Progenitor cell of endocrine pancreas (in vitro differentiated cells): ENCODE results near the gene CNTNAP2. TPM values are rescaled to one million over a fixed set of nuclear protein-coding genes. Genes with fewer than 3 reads are reported as not detected.

Experiments used
- DNase-seq: peaks from one replicate; pipeline ENCODE4 v3.0.0; 2021; ENCODE audit warnings: low spot score; ENCODE audit not compliant: unreplicated experiment
- H3K27ac Mint-ChIP-seq: 2 replicates; pipeline ENCODE4 v1.8.0; 2021; ENCODE audit warnings: mild to moderate bottlenecking, moderate library complexity, mixed read lengths
- H3K27me3 Mint-ChIP-seq: 2 replicates; pipeline ENCODE4 v1.8.0; 2021; ENCODE audit warnings: mixed read lengths
- H3K36me3 Mint-ChIP-seq: 2 replicates; pipeline ENCODE4 v1.8.0; 2022; ENCODE audit warnings: mixed read lengths; ENCODE audit not compliant: insufficient read depth
- H3K4me1 Mint-ChIP-seq: 2 replicates; pipeline ENCODE4 v1.8.0; 2021; ENCODE audit warnings: low read depth, mixed read lengths
- H3K4me3 Mint-ChIP-seq: 2 replicates; pipeline ENCODE4 v1.8.0; 2021; ENCODE audit warnings: low read depth, mild to moderate bottlenecking, moderate library complexity, mixed read lengths
- H3K9me3 Mint-ChIP-seq: 2 replicates; pipeline ENCODE4 v1.8.0; 2021; ENCODE audit warnings: low read depth, mixed read lengths
- CTCF ChIP-seq: fragments of 200-600 bp; sonication (generic); IDR thresholded peaks from one replicate; pipeline ENCODE4 v1.5.0; 2021; ENCODE audit warnings: antibody characterized with exemption, mild to moderate bottlenecking; ENCODE audit not compliant: unreplicated experiment
- total RNA-seq: library from RNA; stranded (reverse); gene quantifications from 2 replicates; pipeline ENCODE4 v1.2.1, GENCODE V29; 2021

CNTNAP2 gene
- total RNA-seq, 1 donor from 2014 or later = 6.5 TPM

- no peak for TF ChIP-seq CTCF
- Mint-ChIP-seq H3K9me3 (no peaks in the 10 kb centered on the region), H3K36me3 (no peaks in the 10 kb centered on the region), H3K4me3 (no peak overlapping the region), H3K4me1 (no peaks in the 10 kb centered on the region), H3K27ac (no peak overlapping the region), H3K27me3 (no peaks in the 10 kb centered on the region)
- DNase-seq = no peak
Observed at GRCh38 chr7:147053746-147054145, 937.1 kb downstream of the CNTNAP2 start.

GRCh38 chr7:147060070-147060469 lies 943.5 kb downstream of the CNTNAP2 start:
- Mint-ChIP-seq H3K27me3 (no peaks in the 10 kb centered on the region), H3K27ac (no peak overlapping the region), H3K9me3 (no peaks in the 10 kb centered on the region), H3K4me3 (no peak overlapping the region), H3K4me1 (no peaks in the 10 kb centered on the region), H3K36me3 (no peaks in the 10 kb centered on the region)
- TF ChIP-seq CTCF = no peak
- DNase-seq = no peak

GRCh38 chr7:147062897-147063296 lies 946.3 kb downstream of the CNTNAP2 start:
- TF ChIP-seq CTCF = no peak

GRCh38 chr7:147068842-147069241 lies 952.2 kb downstream of the CNTNAP2 start:
- H3K4me3 Mint-ChIP-seq = no peak overlapping the region
- no peak overlapping the region for H3K27ac Mint-ChIP-seq
- peaks cover 5% of the 10 kb centered on the region for H3K4me1 Mint-ChIP-seq
- no peak for TF ChIP-seq CTCF
- no peaks in the 10 kb centered on the region for H3K36me3 Mint-ChIP-seq
- H3K9me3 Mint-ChIP-seq = peaks cover 3% of the 10 kb centered on the region
- no peak for DNase-seq
- H3K27me3 Mint-ChIP-seq = no peaks in the 10 kb centered on the region

More at GRCh38 chr7:147062897-147063296, 946.3 kb downstream of the CNTNAP2 start:
- no peaks in the 10 kb centered on the region for H3K27me3 Mint-ChIP-seq
- DNase-seq = no peak
- no peaks in the 10 kb centered on the region for H3K9me3 Mint-ChIP-seq
- H3K36me3 Mint-ChIP-seq = no peaks in the 10 kb centered on the region
- no peak overlapping the region for H3K4me3 Mint-ChIP-seq
- no peaks in the 10 kb centered on the region for H3K4me1 Mint-ChIP-seq
- no peak overlapping the region for H3K27ac Mint-ChIP-seq

- H3K27ac Mint-ChIP-seq = no peak overlapping the region
- peaks cover 5% of the 10 kb centered on the region for H3K4me1 Mint-ChIP-seq
- H3K4me3 Mint-ChIP-seq = no peak overlapping the region
- no peaks in the 10 kb centered on the region for H3K27me3 Mint-ChIP-seq
- no peak for DNase-seq
- peaks cover 3% of the 10 kb centered on the region for H3K9me3 Mint-ChIP-seq
- TF ChIP-seq CTCF = no peak
- no peaks in the 10 kb centered on the region for H3K36me3 Mint-ChIP-seq
Observed at GRCh38 chr7:147069771-147070170, 953.2 kb downstream of the CNTNAP2 start.
